Gastroesophageal sphincter (tissue), 3 donors: ENCODE results near the gene LTN1.

Experiments
- EP300 ChIP-seq: sonication (generic); formaldehyde crosslinking; IDR thresholded peaks from one replicate; pipeline ENCODE4 v1.6.1; 2017; ENCODE audit warnings: antibody characterized with exemption, mild to moderate bottlenecking
- TF ChIP-seq, protein P1 (sequence below), 4 experiments: fragments of 200-600 bp in 2 of 4; fragments of 450-650 bp in 2 of 4; sonication (generic) in 1 of 4; IDR thresholded peaks; one replicate each; pipeline ENCODE4 v1.5.1; 2017 to 2019; ENCODE audit warnings: antibody characterized with exemption in 4 of 4, mild to moderate bottlenecking in 2 of 4, moderate library complexity in 2 of 4

- TF ChIP-seq EP300: no peak
- TF ChIP-seq, protein P1, sequence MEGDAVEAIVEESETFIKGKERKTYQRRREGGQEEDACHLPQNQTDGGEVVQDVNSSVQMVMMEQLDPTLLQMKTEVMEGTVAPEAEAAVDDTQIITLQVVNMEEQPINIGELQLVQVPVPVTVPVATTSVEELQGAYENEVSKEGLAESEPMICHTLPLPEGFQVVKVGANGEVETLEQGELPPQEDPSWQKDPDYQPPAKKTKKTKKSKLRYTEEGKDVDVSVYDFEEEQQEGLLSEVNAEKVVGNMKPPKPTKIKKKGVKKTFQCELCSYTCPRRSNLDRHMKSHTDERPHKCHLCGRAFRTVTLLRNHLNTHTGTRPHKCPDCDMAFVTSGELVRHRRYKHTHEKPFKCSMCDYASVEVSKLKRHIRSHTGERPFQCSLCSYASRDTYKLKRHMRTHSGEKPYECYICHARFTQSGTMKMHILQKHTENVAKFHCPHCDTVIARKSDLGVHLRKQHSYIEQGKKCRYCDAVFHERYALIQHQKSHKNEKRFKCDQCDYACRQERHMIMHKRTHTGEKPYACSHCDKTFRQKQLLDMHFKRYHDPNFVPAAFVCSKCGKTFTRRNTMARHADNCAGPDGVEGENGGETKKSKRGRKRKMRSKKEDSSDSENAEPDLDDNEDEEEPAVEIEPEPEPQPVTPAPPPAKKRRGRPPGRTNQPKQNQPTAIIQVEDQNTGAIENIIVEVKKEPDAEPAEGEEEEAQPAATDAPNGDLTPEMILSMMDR (IDR thresholded peaks at IDR 0.05): no peak
These were observed 93.5 kb downstream of the LTN1 start for GRCh38 chr21:28899220-28899619.
